ES-I3 (cell line): Measurements from ENCODE around the gene ENOX1.
"Not testable (repeated sequence)": the region's sequence is repeated elsewhere in the genome, so short reads cannot be mapped to it uniquely, and the experiment has no call there.

Source experiments
- H3K36me3 ChIP-seq: 2 replicates; pipeline ENCODE4 v1.6.1; 2013; ENCODE audit warnings: mild to moderate bottlenecking, low read length, control low read depth, moderate library complexity; ENCODE audit not compliant: insufficient read depth
- H3K4me1 ChIP-seq: 2 replicates; pipeline ENCODE4 v1.6.1; 2013; ENCODE audit warnings: mild to moderate bottlenecking, control low read depth, low read length; ENCODE audit not compliant: insufficient read depth
- H3K9ac ChIP-seq: 2 replicates; pipeline ENCODE4 v1.6.1; 2013; ENCODE audit warnings: low read depth, mild to moderate bottlenecking, low read length, moderate library complexity
- H3K9me3 ChIP-seq: 2 replicates; pipeline ENCODE4 v1.6.1; 2013; ENCODE audit warnings: mild to moderate bottlenecking, low read length, moderate library complexity; ENCODE audit not compliant: control insufficient read depth, insufficient read depth

ENOX1 gene

GRCh38 chr13:43422116-43422515, 364.7 kb downstream of the ENOX1 start:
- Histone ChIP-seq H3K9ac (no peak overlapping the region), H3K4me1 (peaks cover 17% of the 10 kb centered on the region), H3K36me3 (no peaks in the 10 kb centered on the region), H3K9me3 (no peaks in the 10 kb centered on the region; the same call in 1 of the 2 replicates)

DNA sequence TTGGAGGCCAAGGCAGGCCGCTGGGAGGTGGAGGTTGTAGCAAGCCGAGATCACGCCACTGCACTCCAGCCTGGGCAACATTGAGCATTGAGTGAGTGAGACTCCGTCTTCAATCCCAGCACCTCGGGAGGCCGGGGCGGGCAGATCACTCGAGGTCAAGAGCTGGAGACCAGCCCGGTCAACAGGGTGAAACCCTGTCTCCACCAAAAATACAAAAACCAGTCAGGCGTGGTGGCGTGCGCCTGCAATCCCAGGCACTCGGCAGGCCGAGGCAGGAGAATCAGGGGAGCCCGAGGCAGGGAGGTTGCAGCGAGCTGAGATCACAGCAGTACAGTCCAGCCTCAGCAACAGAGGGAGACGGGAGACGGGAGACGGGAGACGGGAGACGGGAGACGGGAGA, 369.9 kb downstream of the ENOX1 start:
- not testable (repeated sequence) for H3K36me3 ChIP-seq, H3K9me3 ChIP-seq

GRCh38 chr13:43416408-43416807, 370.4 kb downstream of the ENOX1 start:
- not testable (repeated sequence) for H3K36me3 ChIP-seq, H3K9ac ChIP-seq, H3K4me1 ChIP-seq, H3K9me3 ChIP-seq

More for the DNA sequence above, 369.9 kb downstream of the ENOX1 start:
- H3K4me1 ChIP-seq, H3K9ac ChIP-seq: not testable (repeated sequence)

DNA sequence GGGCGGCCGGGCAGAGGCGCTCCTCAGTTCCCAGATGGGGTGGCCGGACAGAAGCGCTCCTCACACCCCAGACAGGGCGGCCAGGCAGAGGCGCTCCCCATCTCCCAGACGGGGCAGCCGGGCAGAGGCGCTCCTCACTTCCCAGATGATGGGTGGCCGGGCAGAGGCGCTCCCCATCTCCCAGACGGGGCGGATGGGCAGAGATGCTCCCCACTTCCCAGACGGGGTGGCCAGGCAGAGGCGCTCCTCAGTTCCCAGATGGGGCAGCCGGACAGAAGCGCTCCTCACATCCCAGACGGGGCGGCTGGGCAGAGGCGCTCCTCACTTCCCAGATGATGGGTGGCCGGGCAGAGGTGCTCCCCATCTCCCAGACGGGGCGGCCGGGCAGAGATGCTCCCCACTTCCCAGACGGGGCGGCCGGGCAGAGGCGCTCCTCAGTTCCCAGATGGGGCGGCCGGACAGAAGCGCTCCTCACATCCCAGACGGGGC, 370.8 kb downstream of the ENOX1 start:
- H3K9ac ChIP-seq, H3K9me3 ChIP-seq, H3K4me1 ChIP-seq, H3K36me3 ChIP-seq: not testable (repeated sequence)

DNA sequence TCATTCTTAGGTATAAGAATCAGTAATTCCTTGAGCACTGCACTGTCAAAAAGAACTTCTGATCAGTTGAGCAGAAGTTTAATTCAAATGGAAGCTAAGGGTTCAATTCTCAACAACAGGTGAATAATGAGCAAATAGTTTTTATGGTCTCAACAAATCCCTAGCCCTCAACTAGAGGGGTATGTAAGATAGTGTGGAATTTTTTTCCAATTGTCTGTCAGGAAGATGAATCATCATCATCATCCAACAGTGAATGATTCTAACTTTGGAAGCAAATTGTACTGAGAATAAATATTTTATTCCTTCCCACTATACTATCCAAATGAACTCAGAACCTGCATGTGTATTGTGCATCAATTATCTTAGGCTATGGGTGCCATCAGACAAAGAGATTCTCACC, 372.7 kb downstream of the ENOX1 start:
- Histone ChIP-seq H3K4me1 (no peaks in the 10 kb centered on the region), H3K9ac (no peak overlapping the region), H3K36me3 (no peaks in the 10 kb centered on the region), H3K9me3 (no peaks in the 10 kb centered on the region; the same call in 1 of the 2 replicates)

DNA sequence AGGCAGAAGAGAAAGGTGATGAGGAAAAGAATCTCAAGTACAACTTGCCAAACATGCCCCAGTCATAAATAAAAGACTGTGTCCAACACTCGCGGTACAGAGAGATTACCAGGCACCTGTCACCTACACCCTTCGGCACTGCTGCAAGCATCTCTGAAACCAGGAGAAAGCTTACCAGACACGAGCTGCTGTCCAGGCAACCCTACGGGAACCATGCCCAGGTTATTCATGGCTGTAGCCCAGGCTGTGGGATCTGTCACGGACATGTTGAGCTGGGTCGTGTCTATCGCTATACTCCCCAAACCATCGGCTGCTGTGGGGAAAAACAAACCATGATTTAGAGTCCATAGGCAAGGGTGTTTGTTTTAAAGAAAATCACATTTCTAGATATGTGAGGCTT, 375.0 kb downstream of the ENOX1 start:
- Histone ChIP-seq H3K9me3 (no peaks in the 10 kb centered on the region; the same call in 1 of the 2 replicates), H3K36me3 (no peaks in the 10 kb centered on the region), H3K4me1 (no peaks in the 10 kb centered on the region), H3K9ac (no peak overlapping the region)

DNA sequence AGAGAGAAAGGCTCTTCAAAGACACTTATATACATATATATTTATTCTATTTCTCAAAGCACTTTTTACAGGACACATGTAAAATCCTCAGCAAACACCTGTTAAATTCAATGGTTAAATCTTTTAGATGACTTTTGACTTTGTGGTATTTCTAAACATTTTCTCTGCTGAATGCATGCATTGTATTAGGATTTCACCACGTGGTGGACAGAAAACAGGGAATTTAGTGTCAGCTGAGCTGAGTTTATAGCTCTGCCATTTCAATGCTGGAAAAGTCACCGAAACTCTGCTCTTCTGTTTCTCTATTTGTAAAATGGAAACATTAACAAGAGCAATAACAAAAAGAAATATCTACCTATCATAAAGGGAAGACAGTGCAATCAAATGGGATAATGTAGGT, 375.6 kb downstream of the ENOX1 start:
- Histone ChIP-seq H3K9ac (no peak overlapping the region), H3K36me3 (no peaks in the 10 kb centered on the region), H3K9me3 (no peaks in the 10 kb centered on the region; the same call in 1 of the 2 replicates), H3K4me1 (no peaks in the 10 kb centered on the region)

GRCh38 chr13:43408274-43408673, 378.5 kb downstream of the ENOX1 start:
- H3K9me3 ChIP-seq: no peaks in the 10 kb centered on the region
- H3K4me1 ChIP-seq: no peaks in the 10 kb centered on the region
- H3K9ac ChIP-seq: no peak overlapping the region

GRCh38 chr13:43407023-43407581, 379.7 kb downstream of the ENOX1 start:
- H3K9ac ChIP-seq: no peak overlapping the region
- H3K4me1 ChIP-seq: no peaks in the 10 kb centered on the region
- no peaks in the 10 kb centered on the region for H3K36me3 ChIP-seq
- no peaks in the 10 kb centered on the region for H3K9me3 ChIP-seq

More at GRCh38 chr13:43408274-43408673, 378.5 kb downstream of the ENOX1 start:
- H3K36me3 ChIP-seq: no peaks in the 10 kb centered on the region

GRCh38 chr13:43405457-43405856, 381.3 kb downstream of the ENOX1 start:
- no peaks in the 10 kb centered on the region for H3K4me1 ChIP-seq
- no peak overlapping the region for H3K9ac ChIP-seq
- H3K36me3 ChIP-seq: no peaks in the 10 kb centered on the region

GRCh38 chr13:43402380-43402779, 384.4 kb downstream of the ENOX1 start:
- H3K9ac ChIP-seq: no peak overlapping the region
- no peaks in the 10 kb centered on the region for H3K36me3 ChIP-seq
- H3K4me1 ChIP-seq: no peaks in the 10 kb centered on the region
- no peaks in the 10 kb centered on the region for H3K9me3 ChIP-seq

More at GRCh38 chr13:43405457-43405856, 381.3 kb downstream of the ENOX1 start:
- no peaks in the 10 kb centered on the region for H3K9me3 ChIP-seq

DNA sequence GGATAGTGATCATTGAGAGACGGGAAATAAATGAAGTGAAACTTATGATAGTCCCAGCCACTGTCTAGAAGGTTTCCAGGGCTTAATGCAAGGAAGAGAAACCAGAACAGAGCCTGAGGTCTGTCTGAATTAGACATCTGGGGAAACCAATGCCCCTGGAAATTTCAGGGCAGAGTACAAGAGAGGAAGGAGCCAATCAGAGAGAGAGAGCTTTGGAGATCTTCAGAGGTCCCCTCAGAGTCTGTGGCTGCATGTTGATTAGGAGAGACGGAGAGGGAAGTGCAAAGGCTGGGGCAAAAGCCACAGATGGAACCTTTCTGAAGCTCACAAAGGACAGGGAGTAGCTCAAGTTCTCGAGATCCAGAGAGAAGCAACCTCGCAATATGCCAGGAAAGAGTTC, 385.4 kb downstream of the ENOX1 start:
- no peaks in the 10 kb centered on the region for H3K9me3 ChIP-seq
- no peak overlapping the region for H3K9ac ChIP-seq
- H3K36me3 ChIP-seq: no peaks in the 10 kb centered on the region
- H3K4me1 ChIP-seq: no peaks in the 10 kb centered on the region

GRCh38 chr13:43397111-43397510, 389.7 kb downstream of the ENOX1 start:
- no peaks in the 10 kb centered on the region for H3K9me3 ChIP-seq
- no peaks in the 10 kb centered on the region for H3K4me1 ChIP-seq
- no peak overlapping the region for H3K9ac ChIP-seq
- H3K36me3 ChIP-seq: no peaks in the 10 kb centered on the region

GRCh38 chr13:43391036-43391435, 395.7 kb downstream of the ENOX1 start:
- H3K36me3 ChIP-seq: no peaks in the 10 kb centered on the region
- no peaks in the 10 kb centered on the region for H3K9me3 ChIP-seq
- no peaks in the 10 kb centered on the region for H3K4me1 ChIP-seq
- no peak overlapping the region for H3K9ac ChIP-seq

GRCh38 chr13:43390619-43391018, 396.2 kb downstream of the ENOX1 start:
- Histone ChIP-seq H3K36me3 (no peaks in the 10 kb centered on the region), H3K4me1 (no peaks in the 10 kb centered on the region), H3K9me3 (no peaks in the 10 kb centered on the region), H3K9ac (no peak overlapping the region)
